Fibroblast of peridontal ligament (primary cell): ENCODE measurements around the gene CCDC177.
A peak's percentile ranks its signal among the peaks of the same experiment; 100 is the strongest.

Experiments used
- DNase-seq: peaks from one replicate; pipeline ENCODE4 v3.0.0-alpha.2; 2010; ENCODE audit errors: extremely low read depth

The CCDC177 gene

DNA sequence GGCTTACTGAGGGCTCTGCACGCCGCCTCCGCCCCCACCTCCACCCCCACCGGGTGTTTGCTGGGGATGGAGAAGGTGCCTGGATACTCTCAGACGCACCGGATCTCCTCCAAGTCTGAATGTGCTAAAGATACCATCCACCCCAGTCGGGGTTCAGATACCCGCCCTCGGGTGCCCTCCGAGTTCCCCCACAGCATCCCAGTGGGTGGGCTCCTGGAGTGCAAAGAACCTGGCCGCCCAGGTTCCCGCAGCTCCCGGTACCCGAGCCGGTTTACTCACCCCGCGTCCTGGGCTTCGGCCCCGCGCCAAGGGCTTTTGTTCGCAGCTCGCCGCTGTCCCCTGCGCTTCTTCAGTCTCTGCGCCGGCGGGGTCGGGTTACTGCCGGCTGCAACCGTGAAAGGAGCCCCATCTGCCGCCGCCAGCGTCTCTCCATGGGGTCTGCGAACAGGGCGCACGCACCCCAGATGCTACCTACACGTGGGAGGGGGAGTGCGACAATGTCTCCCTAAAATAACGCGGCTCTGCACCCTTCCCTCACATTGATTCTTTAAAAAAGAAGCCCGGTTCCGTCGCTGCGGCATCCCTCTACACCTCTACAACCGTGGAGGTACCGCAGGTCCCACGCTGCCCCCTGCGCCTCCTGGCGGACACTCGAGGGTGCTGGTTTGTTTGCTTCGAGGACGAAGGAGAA is at the start of gene CCDC177:
TSS of gene CCDC177 (minus strand) at position 609 of the 691 bp plus-strand sequence. CDS start 1,249 bp downstream, outside the sequence.
- peak; percentile 42 for DNase-seq

- no peak for DNase-seq
Observed at GRCh38 chr14:69624136-69624535, 49.5 kb upstream of the CCDC177 start.

DNA sequence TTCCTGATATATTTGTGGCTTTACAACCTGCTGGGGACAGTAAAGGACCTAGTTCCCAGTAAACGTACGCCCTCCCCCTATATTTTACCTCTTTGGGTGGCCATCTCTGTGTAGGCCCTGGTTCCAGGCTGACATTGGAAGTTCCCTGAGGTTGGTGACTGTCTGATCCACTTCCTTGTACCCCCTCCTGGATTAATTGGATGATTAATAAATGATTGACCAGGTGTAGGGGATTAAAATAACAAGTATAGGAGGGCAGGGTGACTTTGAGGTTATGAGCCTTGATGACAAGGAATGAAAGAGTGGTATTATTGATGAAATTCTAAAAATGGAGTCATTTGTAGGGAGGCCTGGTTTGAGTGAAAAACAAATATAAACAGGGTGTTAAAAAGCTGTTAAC is 46.3 kb upstream of the CCDC177 start:
- DNase-seq: no peak

DNA sequence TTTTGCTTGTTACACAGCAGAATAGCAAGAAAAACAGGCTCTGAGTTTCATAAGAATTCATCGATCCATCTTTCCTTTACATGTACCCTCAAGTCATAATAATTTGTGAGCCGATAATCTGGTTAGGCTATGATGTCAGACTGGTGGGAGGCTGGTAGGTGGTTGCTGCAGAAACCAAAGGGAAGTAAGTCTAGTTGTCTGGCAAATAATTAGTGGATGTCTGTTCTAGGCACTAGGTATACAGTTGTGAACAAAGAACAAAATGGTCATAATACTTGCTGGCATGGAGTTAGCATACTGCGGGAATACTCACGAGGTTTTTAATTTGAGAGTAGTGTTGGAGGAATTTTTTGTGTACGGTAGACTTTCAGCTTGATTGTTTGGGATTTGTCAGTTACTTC is 45.5 kb upstream of the CCDC177 start:
- DNase-seq: peak; percentile 64

DNA sequence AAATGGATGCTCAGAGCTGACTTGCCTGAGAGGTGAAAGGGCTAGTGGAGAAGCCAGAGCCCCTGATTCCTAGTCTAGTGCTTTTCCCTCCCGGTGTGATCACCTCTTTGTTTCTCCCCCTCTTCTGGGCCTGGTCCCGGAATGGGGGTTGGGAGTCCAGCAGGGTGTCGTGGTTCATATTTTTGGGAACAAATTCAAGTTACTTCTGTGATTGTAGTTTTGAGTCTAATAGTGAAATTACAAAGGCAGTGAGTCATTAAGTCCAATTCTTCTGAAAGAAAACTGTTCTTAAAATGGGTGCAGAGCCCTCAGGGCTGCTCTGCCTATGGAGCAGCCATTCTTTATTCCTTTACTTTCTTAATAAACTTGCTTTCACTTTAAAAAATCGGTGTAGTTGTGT is 44.3 kb upstream of the CCDC177 start:
- DNase-seq: peak; percentile 36

GRCh38 chr14:69617796-69618195 is 43.1 kb upstream of the CCDC177 start:
- no peak for DNase-seq

DNA sequence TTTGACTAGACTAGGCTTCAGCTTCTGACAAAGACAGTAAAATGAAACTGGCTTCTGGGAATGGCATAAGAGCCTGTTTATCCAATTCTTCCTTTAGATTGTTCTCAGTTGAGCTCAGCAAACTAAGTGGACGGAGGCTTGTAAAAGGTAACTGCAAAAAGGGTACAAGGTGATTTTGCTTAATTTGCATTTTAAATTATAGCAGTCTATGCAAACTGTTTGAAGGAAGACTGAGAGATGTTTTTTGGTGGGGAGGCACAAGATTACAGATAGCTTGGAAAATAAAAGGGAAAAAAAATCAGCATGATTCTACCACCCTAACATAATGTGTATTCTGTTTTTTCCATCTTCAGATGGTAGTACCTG is 41.7 kb upstream of the CCDC177 start:
- DNase-seq: no peak

- DNase-seq: peak; percentile 82
Observed at GRCh38 chr14:69615496-69616407, 41.1 kb upstream of the CCDC177 start.

- DNase-seq: no peak
Observed at GRCh38 chr14:69615121-69615495, 40.4 kb upstream of the CCDC177 start.

GRCh38 chr14:69614592-69614991 is 39.9 kb upstream of the CCDC177 start:
- DNase-seq: no peak

DNA sequence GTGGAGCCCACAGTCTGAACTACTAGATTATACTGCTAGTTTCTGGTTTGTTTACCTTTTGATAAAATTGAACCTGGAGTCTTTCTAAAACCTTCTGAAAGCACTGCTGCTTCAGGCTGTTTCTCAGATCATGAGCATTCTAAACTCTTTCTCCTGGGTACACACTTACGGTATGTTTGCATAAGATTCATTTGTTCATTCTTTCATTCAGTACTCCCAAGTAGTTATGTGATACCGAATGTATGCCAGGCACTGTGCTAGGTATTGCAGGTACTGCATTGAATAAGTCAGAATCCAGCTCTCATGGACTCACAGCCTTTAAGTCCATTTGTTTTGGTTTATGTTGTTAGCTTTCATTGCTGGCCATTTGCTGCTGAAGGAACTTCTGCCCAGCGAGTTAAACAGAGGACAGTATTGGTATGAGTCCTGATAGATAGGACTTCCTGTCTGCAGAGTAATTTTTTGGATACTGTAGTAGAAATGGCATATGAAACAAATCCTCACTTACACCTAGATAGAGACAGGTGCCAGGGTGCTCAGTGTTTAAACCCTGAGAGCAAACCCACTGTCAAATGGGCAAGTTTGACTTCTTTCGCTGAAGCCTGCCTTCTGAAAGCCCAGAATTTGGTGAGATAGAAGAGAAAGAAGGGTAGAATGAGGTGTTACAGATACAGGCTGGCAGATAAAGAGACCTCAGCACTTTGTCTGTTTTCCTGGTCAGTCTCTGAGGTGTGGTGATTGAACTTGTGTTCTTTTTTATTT is 38.8 kb upstream of the CCDC177 start:
- no peak for DNase-seq

- peak; percentile 31 for DNase-seq
Observed at GRCh38 chr14:69612783-69613130, 38.1 kb upstream of the CCDC177 start.

GRCh38 chr14:69612014-69612782 is 37.5 kb upstream of the CCDC177 start:
- DNase-seq: no peak

- peak; percentile 78 for DNase-seq
Observed at GRCh38 chr14:69611172-69612013, 36.7 kb upstream of the CCDC177 start, which contains the start of gene SUSD6. SUSD6 (plus strand) TSS chr14:69611596; CDS start chr14:69658593, 46,997 bp downstream.

GRCh38 chr14:69610874-69611171 is 36.2 kb upstream of the CCDC177 start:
- no peak for DNase-seq

- DNase-seq: no peak
Observed at GRCh38 chr14:69610020-69610873, 35.6 kb upstream of the CCDC177 start.

DNA sequence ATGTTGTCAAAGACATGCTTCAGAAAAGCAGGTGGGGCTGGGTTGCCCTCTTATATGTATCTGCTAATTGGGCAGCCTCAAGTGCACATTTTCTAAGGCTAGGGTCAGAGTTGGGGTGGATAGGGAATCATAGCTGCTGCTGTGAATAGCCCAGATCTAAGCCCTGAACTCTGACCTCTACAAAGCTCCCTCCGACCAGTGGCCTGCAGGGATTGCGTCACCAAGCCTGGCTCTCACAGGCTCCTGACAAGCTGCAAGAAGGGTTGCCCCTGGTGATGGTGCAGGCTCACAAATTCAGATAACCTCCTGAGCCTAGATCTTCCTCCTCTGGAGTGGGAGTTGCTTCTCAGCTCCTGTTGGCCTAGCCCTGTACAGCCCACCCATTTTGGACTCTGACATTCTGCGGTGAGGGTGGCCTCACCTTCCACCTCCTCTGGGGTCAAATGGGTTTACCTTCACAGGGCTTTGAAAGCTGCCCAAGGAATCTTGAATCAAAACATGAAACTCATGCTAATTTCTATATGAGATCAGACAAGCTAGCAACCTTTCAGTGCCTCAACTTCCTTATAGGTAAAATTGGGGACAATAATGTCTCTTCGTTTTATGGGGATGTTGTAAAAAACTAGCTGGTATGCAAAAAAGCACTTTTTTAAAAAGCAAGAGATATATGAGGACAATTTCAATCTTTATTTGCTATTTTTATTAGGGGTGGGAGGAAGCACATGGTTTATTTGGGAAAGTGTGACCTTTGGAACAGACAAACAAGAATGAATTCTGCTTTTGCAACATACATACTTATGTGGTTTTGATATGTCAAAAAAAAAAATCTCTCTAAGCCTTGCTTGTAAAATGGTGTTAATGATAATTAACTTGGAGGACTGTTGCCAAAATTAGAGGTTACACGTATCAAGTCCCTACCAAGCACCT is 31.9 kb upstream of the CCDC177 start:
- DNase-seq: no peak

DNA sequence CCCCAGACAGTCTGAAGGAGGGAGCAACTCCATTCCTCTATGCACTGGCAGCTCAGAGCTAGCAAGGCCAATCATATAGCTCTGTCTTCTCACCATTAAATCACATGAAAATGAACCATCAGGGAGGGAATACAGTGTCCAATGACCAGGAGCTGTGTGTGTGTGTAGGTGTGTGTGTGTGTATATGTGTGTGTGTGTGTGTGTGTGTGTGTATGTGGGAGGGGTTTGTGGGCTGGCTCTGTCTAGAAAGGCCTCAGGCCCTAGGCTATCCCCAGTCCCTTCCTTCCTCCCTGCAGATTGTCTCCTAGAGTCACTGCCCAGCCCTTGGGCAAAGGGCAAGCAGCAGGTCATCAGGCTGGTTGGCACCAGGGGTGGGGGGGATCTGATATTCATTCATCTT is 31.1 kb upstream of the CCDC177 start:
- no peak for DNase-seq
